Motor neuron (in vitro differentiated cells): ENCODE measurements around the gene DCN. TPM values are rescaled to one million over a fixed set of nuclear protein-coding genes. Genes with fewer than 3 reads are reported as not detected.
A peak's percentile ranks its signal among the peaks of the same experiment; 100 is the strongest.

Experiments
- ATAC-seq, 8 experiments: fragments of 200-7000 bp; cut with Tn5 transposase; replicated peaks in 6 of 8; 2 replicates each; pipeline ENCODE4 v1.8.0; 2021; ENCODE audit warnings: mild to moderate bottlenecking in 8 of 8, moderate library complexity in 8 of 8
- H3K27ac ChIP-seq, 2 donors: fragments of 250-450 bp; sonication (Bioruptor Pico); 2 replicates each; pipeline ENCODE4 v1.9.0; 2021; ENCODE audit warnings: antibody characterized with exemption in 2 of 2, mild to moderate bottlenecking in 2 of 2, moderate library complexity in 1 of 2
- H3K4me1 ChIP-seq, 2 donors: fragments of 250-450 bp; sonication (Bioruptor Pico); replicated peaks in 1 of 2; 2 replicates each; pipeline ENCODE4 v1.6.1; 2021; ENCODE audit warnings: antibody characterized with exemption in 2 of 2, mild to moderate bottlenecking in 2 of 2, moderate library complexity in 1 of 2
- H3K4me3 ChIP-seq, 5 donors: fragments of 250-450 bp; sonication (Bioruptor Pico); 2 replicates each; pipeline ENCODE4 v1.9.0; 2021; ENCODE audit warnings: antibody characterized with exemption in 5 of 5, mild to moderate bottlenecking in 5 of 5, moderate library complexity in 4 of 5
- WGBS, 10 experiments: fragments of 450-650 bp; shearing (Covaris generic); methylation state at CpG; one replicate each; pipeline ENCODE4 v1.0.0; 2022; 5-methylcytosine and 5-hydroxymethylcytosine counted together
- in situ Hi-C, 9 experiments: fragments of 400-800 bp; cut with MboI; loops; one replicate each; pipeline ENCODE4 v1.15.0; 2021; ENCODE audit warnings: low sequenced_read_pairs in 9 of 9, low pct_unique_long_range_greater_than_20kb in 2 of 9; ENCODE audit not compliant: unreplicated experiment in 9 of 9
- total RNA-seq, 8 experiments: library from RNA; unstranded; fragments of 300-600 nt; gene quantifications; 2 replicates each; pipeline versions ENCODE4 v1.2.3 to v1.2.4, GENCODE V29; 2022

DCN gene
- total RNA-seq, 8 experiments from 2014 or later: 0.11 to 863 (median 30.7) TPM

DNA sequence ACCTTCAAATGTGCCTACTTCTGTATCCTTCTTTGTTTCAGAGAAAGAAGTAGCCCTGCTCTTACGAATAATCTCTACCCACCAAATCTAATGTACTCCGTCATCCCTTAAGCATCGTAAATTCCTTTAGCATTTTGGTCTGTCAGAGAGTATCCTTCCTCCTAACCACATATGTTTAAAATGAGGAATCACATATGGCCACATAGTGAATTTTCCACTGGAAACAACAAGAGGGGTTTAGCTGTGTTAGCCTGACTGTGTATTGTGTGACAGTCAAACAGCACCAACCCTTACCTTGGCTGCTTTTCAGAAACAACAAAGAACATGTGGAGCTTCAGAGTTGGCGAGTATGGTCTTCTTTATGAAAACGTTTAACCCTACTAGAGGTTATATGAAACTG, 76.8 kb downstream of the DCN start:
- Histone ChIP-seq H3K4me1 (no peaks in the 10 kb centered on the region), H3K4me3 (no peak overlapping the region), H3K27ac (no peak overlapping the region)
- no peak for ATAC-seq
- 37 to 100% (median 94%) methylated on average over 1 to 5 of the region's 5 CpGs for WGBS, 10 experiments
- in situ Hi-C loops: loop anchor here in 2 of 9 experiments (25.0 kb wide), 1 partner anchor 119 kb away; no protein-coding TSS in a partner anchor

DNA sequence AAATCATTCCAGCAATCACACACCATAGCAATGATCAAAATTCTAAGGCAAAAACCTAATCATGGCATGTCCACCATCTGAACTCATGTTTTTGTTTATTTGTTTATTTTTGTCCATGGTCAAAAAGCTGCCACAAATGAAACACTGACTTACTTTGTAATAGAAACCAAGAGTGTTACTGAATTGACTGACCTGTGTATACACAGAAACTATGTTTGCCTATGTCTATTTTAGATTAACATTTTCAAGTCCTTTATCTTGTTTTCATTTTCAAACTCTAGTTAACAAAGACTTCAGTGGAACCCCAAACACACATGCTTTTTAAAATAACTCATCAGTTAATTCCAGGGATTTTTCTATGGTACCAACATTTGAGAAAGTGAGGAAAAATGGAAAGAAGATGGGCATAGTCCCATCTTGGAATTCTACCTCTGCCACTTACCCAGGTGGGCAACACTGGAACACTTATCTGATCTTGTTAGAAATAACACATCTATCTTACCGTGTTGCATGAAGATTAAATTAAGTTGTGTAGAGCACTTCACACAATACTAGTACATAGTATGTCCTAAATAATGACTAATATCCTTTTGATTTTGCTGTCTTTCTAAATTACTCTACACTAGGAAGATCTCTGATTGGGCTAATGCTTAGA, 77.7 kb downstream of the DCN start:
- WGBS, 10 experiments: 8 to 100% (median 89%) methylated on average over 1 of the region's 1 CpG; no CpG with 5 or more reads in 1 of the 10 experiments
- in situ Hi-C loops: loop anchor here in 2 of 9 experiments (25.0 kb wide), 1 partner anchor 118 kb away; no protein-coding TSS in a partner anchor
- Histone ChIP-seq H3K27ac (no peak overlapping the region), H3K4me3 (no peak overlapping the region), H3K4me1 (no peaks in the 10 kb centered on the region)
- no peak for ATAC-seq

- Histone ChIP-seq H3K4me3 (no peak overlapping the region), H3K4me1 (no peaks in the 10 kb centered on the region), H3K27ac (no peak overlapping the region)
- in situ Hi-C loops: loop anchor here in 2 of 9 experiments (25.0 kb wide), 1 partner anchor 116 kb away; no protein-coding TSS in a partner anchor
- WGBS, 10 experiments: 8 to 100% (median 59%) methylated on average over 1 of the region's 1 CpG
- no peak for ATAC-seq
Measured at GRCh38 chr12:91103624-91104023, 79.0 kb downstream of the DCN start.

DNA sequence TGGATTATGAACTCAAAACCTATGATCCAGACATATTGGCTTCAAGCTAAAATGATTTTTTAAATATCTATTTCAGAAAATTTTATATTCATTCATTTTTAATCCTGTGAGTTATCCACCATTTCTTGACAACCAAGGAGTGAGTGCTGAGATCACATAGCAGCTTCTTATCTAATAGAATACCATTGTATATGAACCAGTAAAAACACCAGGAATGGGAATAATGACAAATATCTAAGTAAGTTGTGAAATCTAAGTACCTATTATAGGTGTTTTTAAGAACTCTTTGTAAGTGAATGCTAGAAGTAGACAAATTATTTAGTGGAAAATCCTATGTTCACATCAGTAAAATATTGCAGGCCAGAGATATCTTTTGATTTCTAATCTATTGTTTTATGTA, 79.5 kb downstream of the DCN start:
- no peak overlapping the region for H3K4me3 ChIP-seq
- no peak for ATAC-seq
- in situ Hi-C loops: loop anchor here in 2 of 9 experiments (25.0 kb wide), 1 partner anchor 116 kb away; no protein-coding TSS in a partner anchor
- no peaks in the 10 kb centered on the region for H3K4me1 ChIP-seq
- H3K27ac ChIP-seq: no peak overlapping the region

- in situ Hi-C loops: loop anchor here in 2 of 9 experiments (25.0 kb wide), 1 partner anchor 114 kb away; no protein-coding TSS in a partner anchor
- H3K27ac ChIP-seq: no peak overlapping the region
- no peaks in the 10 kb centered on the region for H3K4me1 ChIP-seq
- no peak for ATAC-seq
- H3K4me3 ChIP-seq: no peak overlapping the region
- WGBS, 10 experiments: 31 to 100% (median 88%) methylated on average over 1 to 2 of the region's 2 CpGs
Measured at GRCh38 chr12:91100906-91101305, 81.7 kb downstream of the DCN start.

GRCh38 chr12:91099836-91100235, 82.8 kb downstream of the DCN start:
- 23 to 92% (median 61%) methylated on average over 1 to 2 of the region's 2 CpGs; no CpG with 5 or more reads in 1 of the 10 experiments for WGBS, 10 experiments
- no peak overlapping the region for H3K27ac ChIP-seq
- H3K4me1 ChIP-seq: no peaks in the 10 kb centered on the region
- H3K4me3 ChIP-seq: no peak overlapping the region
- in situ Hi-C loops: loop anchor here in 2 of 9 experiments (25.0 kb wide), 1 partner anchor 113 kb away; no protein-coding TSS in a partner anchor
- no peak for ATAC-seq

GRCh38 chr12:91099341-91099740, 83.3 kb downstream of the DCN start:
- in situ Hi-C loops: no loop called here
- ATAC-seq: no peak
- WGBS, 10 experiments: 0 to 100% (median 50%) methylated on average over 1 to 2 of the region's 2 CpGs
- no peak overlapping the region for H3K27ac ChIP-seq
- no peak overlapping the region for H3K4me3 ChIP-seq
- H3K4me1 ChIP-seq: no peaks in the 10 kb centered on the region

DNA sequence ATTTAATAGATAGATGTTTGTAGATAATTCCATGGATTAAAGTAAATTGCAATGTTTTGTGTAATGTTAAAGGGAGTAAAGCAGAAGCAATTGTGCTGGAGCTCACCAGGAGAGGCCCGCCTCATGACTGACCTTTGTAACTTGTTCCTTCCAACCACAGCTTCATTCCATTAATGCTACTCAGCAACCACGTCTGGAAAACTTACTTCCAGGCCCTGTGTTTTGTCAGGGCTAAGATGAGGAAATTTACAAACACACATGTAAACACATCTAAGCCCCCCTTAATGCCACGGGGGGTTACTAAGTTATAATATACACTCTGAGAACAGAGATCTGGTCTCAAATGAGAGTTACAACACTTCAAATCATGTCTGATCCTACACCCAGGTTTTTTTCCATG, 83.7 kb downstream of the DCN start:
- in situ Hi-C loops: no loop called here
- peak in 5 of 8 experiments; percentile 48 to 94 (median 71) for ATAC-seq
- Histone ChIP-seq H3K27ac (no peak overlapping the region), H3K4me1 (no peaks in the 10 kb centered on the region), H3K4me3 (no peak overlapping the region)
- WGBS, 10 experiments: 0 to 86% (median 24%) methylated on average over 1 to 3 of the region's 3 CpGs; no CpG with 5 or more reads in 2 of the 10 experiments

DNA sequence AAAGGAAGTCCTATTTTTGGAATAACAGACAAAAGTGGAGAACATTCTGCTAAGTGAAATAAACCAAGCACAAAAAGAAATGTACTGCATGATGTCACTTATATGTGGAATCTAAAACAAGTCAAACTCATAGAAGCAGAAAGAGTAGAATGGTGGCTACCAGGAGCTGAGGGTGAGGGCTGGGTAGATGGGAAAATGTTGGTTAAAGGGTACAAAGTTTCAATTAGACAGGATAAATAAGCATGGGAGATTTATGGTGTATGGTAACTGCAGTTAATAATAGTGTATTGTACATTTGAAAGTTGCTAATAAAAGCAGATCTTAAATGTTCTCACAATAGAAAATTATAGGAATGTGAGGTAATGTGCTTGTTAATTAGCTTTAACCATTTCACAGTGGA, 84.2 kb downstream of the DCN start:
- H3K4me1 ChIP-seq: no peaks in the 10 kb centered on the region
- H3K27ac ChIP-seq: no peak overlapping the region
- ATAC-seq: peak in 2 of 8 experiments; percentile 35 to 76
- H3K4me3 ChIP-seq: no peak overlapping the region
- in situ Hi-C loops: no loop called here

- Histone ChIP-seq H3K27ac (no peak overlapping the region), H3K4me3 (no peak overlapping the region), H3K4me1 (no peaks in the 10 kb centered on the region)
- WGBS, 10 experiments: 78 to 100% (median 90%) methylated on average over 1 of the region's 1 CpG; no CpG with 5 or more reads in 5 of the 10 experiments
- ATAC-seq: no peak
- in situ Hi-C loops: no loop called here
Measured at GRCh38 chr12:91094957-91095356, 87.7 kb downstream of the DCN start.

GRCh38 chr12:91094032-91094662, 88.5 kb downstream of the DCN start:
- Histone ChIP-seq H3K4me1 (no peaks in the 10 kb centered on the region), H3K27ac (no peak overlapping the region), H3K4me3 (no peak overlapping the region)
- ATAC-seq: peak in 2 of 8 experiments; percentile 52 to 70
- in situ Hi-C loops: no loop called here

- no peak overlapping the region for H3K4me3 ChIP-seq
- ATAC-seq: no peak
- in situ Hi-C loops: no loop called here
- no peak overlapping the region for H3K27ac ChIP-seq
- no peaks in the 10 kb centered on the region for H3K4me1 ChIP-seq
- WGBS, 10 experiments: 53 to 100% (median 93%) methylated on average over 2 to 4 of the region's 4 CpGs
Measured at GRCh38 chr12:91093341-91093740, 89.3 kb downstream of the DCN start.

- Histone ChIP-seq H3K27ac (no peak overlapping the region), H3K4me3 (no peak overlapping the region), H3K4me1 (no peaks in the 10 kb centered on the region)
- in situ Hi-C loops: no loop called here
- ATAC-seq: no peak
- WGBS, 10 experiments: 71 to 100% (median 83%) methylated on average over 1 to 6 of the region's 6 CpGs; no CpG with 5 or more reads in 1 of the 10 experiments
Measured at GRCh38 chr12:91091916-91092715, 90.5 kb downstream of the DCN start.
